CD4-positive, alpha-beta T cell treated with Interferon gamma for 1 hour (primary cell): ENCODE data around the gene ABHD3.
"Not testable (repeated sequence)": the region's sequence is repeated elsewhere in the genome, so short reads cannot be mapped to it uniquely, and the experiment has no call there.

Experiments used
- DNase-seq: peaks from one replicate; pipeline ENCODE4 v3.0.0-alpha.2; 2020

The ABHD3 gene

DNA sequence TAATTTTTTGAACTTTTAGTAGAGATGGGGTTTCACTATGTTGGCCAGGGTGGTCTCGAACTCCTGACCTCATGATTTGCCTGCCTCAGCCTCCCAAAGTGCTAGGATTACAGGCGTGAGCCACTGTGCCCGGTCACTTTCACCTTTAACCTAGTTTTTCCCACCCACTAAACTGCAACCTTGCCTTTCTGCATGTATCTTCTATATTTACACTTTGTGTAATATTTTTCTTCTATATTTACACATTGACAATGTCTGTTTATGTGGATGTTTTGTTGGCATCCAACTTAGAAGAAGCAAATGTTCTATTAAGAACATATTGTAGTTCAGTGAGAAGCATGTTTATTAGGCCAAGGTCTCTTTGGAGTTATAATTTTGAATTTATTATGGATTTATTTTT lies 65.8 kb downstream of the ABHD3 start:
- no peak for DNase-seq

DNA sequence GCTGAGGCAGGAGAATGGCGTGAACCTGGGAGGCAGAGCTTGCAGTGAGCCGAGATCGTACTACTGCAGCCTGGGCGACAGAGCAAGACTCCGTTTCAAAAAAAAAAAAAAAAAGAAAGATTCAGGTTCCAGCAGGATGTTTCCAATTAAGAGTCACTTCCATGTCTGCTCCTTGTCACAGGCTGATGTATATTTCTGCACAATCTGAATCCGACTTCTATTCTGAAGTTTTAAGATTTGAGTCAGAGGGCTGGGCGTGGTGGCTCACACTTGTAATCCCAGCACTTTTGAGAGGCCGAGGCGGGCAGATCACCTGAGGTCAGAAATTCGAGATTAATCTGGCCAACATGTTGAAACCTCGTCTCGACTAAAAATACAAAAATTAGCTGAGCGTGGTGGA lies 67.8 kb downstream of the ABHD3 start:
- no peak for DNase-seq

DNA sequence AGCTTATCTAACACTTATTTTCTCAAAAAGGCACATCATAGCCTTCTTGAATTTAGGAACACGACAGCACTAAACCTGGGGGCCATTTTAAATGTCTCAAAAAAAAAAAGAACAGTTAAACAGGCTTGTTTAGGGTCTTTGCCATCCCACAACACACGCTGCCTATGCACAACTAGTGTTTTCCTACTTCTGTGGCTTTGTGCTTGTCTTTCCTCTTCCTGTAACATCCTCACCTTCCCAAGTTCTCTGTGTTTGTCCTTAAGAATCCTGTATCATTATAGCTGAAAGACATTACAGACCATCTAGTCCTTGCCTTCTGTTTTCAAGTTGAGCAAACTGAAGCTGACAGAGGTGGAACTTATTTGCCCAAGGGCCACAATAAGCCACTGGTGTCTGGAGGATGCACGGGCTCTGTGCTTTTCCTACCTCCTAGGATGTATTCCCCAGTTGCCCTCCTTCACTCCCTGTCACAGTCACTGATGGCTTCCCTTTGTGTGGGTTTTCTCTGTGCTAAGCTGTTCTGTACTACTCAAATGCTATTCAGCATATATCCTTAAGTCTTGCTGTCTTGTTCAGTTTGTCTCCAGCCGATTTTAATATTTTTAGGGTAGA lies 69.9 kb downstream of the ABHD3 start:
- DNase-seq, result no peak

DNA sequence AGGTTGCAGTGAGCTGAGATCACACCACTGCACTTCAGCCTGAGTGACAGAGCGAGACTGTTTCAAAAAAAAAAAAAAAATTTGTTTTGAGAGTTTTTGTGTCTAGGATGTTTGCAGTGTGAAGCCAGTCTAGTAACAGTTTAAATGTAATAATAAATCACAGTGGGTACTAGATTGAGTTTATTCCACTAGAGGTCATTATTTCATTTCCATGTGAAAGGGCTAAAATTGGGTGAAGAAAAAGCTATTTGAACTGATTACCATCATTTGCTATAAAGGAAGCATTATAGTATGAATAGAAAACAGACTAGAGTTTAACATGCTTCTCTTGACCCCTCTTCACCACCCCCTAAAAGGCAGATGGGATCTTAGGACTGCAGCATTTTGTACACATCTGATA lies 72.2 kb downstream of the ABHD3 start:
- no peak for DNase-seq

DNA sequence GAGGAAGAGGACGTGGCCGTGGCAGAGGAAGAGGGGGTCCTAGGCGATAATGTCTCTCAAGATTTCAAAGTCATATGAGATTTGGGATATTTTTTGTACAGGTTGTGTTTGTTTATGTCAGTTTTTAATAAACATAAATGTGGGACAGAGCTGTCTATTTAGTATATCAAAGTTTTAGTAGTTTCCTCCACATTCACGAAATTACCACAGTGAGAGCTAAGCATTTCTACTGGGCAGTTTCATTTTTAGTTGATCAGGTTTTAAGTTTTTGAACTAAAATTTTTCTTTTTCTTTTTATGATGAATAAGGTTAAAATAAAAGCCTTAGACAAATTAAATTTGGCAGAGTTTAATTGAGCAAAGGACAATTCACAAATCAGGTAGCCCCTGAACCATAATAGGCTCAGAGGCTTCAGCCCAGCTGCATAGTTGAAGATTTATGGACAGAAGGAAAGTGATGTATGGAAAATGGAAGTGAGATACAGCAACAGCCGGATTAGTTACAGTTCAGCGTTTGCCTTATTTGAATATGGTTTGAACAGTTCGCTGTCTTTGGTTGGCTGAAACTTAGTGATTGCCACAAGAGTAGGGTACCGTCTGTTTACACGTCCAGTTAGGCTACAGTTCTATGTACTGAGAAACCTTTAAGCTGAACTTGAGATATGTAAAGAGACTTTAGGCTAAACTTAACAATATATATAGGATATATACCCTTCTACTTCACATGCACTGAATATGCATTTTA lies 75.3 kb downstream of the ABHD3 start:
- DNase-seq, result no peak

DNA sequence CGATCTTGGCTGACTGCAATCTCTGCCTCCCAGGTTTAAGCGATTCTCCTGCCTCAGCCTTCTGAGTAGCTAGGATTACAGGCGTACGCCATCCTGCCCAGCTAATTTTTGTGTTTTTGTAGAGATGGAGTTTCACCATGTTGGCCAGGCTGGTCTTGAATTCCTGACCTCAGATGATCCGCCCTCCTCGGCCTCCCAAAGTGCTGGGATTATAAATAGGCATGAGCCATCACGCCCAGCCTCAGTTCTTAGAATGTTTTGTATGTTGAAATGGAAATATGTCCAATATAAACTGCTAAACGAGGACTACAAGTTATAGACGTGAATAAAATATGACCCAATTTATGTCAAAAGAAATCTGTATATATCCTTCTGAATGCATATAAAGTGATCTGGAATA lies 82.9 kb downstream of the ABHD3 start:
- DNase-seq, result not testable (repeated sequence)

DNA sequence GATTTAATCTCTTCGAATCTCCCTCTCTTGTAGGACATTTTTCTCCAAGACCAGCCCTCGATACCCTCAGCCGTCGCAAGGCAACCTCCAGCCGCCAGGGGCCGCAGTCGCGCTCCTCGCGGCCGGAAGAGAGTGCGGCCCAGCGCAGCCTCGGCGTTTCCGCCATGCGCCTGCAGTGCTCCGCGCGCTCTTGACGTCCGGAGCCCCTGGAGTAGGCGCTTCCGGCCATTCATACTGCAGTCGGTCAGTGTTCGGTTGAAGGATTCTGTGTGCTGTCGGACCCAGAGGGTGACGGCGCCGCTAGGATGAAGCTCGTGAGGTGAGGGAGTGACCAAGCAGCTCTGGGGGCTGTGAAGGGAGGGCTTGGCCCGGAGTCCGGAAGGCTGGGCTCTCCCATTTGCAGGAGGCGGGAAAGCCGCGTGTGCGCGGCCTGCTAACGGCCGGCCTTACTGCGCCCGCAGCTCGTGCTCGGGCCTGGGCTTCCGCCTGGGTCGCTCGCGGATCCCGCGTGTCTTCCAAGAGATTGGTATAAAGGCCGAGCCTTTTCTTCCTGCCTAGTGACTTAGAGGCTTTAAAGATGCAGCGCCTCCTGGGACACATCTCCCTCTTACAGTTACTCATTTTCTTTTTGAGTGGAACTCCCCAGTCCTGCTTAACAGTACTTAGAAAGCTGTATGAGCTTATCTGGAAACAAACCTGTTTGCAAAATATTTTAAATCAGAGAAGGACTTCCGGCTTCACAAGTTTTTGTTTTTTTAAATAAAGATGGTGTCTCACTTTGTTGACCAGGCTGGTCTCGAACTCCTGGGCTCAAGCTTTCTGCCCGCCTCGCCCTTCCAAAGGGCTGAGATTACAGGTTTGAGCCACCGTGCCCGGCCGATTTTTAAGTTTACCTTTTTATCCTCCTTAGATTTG lies 92.2 kb downstream of the ABHD3 start, which contains the start of gene SNRPD1:
TSS of gene SNRPD1 (plus strand) at position 190 of the 915 bp plus-strand sequence. CDS start at position 306, 116 bp downstream.
- peak; percentile 85 for DNase-seq

DNA sequence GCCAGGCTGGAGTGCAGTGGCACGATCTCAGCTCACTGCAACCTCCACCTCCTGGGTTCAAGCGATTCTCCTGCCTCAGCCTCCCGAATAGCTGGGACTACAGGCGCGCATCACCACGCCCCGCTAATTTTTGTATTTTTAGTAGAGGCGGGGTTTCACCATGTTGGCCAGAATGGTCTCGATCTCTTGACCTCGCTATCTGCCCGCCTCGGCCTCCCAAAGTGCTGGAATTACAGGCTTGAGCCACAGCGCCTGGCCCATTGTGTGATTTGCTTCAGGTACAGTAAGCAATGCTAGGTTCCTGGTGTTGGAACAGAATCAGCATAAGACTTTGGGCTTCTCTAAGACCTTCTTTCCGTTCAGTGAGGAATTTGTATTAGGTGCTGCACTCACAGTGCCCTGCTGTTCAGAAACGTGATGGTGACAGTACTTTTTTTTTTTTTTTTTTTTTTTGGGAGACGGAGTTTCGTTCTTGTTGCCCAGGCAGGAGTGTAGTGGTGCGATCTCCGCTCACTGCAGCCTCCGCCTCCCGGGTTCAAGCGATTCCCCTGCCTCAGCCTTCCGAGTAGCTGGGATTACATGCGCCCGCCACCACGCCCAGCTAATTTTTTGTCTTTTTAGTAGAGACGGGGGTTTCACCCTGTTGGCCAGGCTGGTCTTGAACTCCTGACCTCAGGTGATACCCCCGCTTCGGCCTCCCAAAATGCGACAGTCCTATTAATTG lies 93.0 kb downstream of the ABHD3 start:
- DNase-seq, result not testable (repeated sequence)

DNA sequence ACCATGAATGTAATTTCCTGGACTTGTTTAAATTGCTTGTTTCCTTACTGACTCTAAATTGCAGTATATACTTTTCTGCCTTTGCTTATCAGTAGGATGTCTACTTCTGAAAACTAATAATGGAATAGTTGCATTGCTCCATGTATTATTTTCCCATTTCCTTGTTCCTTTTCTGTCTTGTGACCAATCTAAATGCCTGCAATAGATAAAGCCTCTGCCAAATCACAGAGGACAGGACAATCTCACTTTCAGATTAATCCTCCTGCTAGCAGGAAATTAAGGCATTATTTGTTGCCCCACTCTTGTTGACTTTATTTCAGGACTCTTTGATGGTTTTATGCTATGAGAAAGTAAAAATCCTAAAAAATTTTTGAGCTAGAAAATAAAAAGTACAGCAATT lies 99.4 kb downstream of the ABHD3 start:
- no peak for DNase-seq

DNA sequence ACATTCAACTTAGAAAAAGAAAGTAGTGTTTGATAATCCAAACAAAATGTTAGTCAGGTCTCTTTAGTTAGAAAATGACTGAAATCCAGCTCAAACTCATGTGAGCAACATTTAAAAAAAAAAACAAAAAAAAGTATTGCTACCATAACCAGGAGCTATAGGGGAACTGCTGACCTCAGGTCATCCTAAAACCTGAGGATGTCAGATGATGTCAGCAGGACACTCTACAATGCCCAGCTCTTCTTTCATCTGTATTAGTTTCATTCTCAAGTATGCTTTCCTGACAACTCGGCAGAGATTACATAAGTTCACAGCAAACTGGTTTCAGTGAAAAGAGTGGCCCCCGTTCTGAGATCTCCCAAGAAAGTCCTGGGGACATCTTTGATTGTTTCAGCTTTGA lies 99.9 kb downstream of the ABHD3 start:
- DNase-seq, result no peak

DNA sequence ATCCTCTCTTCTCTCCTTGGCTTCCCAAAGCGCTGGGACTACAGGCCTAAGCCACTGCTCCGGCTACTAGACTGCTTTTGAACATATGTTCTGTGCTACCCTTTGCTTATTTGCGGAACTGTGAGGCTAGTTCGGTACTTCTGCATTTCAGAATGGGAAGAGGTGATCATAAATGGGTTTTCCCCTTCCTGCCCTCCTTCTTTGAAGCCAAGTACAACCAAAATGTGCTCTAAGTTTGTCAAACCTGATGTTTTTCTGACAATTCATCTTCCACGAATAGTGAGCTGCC lies 102.3 kb downstream of the ABHD3 start:
- DNase-seq, result peak; percentile 44
